Adrenal gland (tissue), 12 donors: ENCODE data around the gene B4GALNT3. TPM values are rescaled to one million over a fixed set of nuclear protein-coding genes. Genes with fewer than 3 reads are reported as not detected.

Experiments
- DNase-seq, 7 donors: peaks; one replicate each; pipeline ENCODE4 v3.0.0-alpha.2; 2019 to 2020
- H3K27ac ChIP-seq, 5 donors: fragments of 200-600 bp; sonication (generic) in 4 of 5; 1 replicate in 3 of 5; 2 replicates in 2 of 5; pipeline versions ENCODE4 v1.5.1 to v1.8.0; 2016 to 2020; ENCODE audit warnings: mild to moderate bottlenecking in 1 of 5
- H3K27me3 ChIP-seq: fragments of 200-600 bp; 2 replicates; pipeline ENCODE4 v1.8.0; 2021
- H3K36me3 ChIP-seq, 2 donors: fragments of 200-600 bp; replicated peaks in 1 of 2; 1 replicate in 1 of 2; 2 replicates in 1 of 2; pipeline versions ENCODE4 v1.5.1 to v1.8.0; 2018 to 2022
- H3K4me1 ChIP-seq, 2 donors: fragments of 200-600 bp; replicated peaks in 1 of 2; 1 replicate in 1 of 2; 2 replicates in 1 of 2; pipeline versions ENCODE4 v1.5.1 to v1.8.0; 2018 to 2021
- H3K4me3 ChIP-seq, 4 donors: fragments of 200-600 bp; sonication (generic) in 3 of 4; one replicate each; pipeline ENCODE4 v1.5.1; 2016 to 2018
- H3K9me3 ChIP-seq, 3 donors: fragments of 200-600 bp; sonication (generic) in 1 of 3; replicated peaks in 1 of 3; 1 replicate in 2 of 3; 2 replicates in 1 of 3; pipeline versions ENCODE4 v1.5.1 to v1.8.0; 2016 to 2021
- POLR2A ChIP-seq, 2 donors: fragments of 450-650 bp; IDR thresholded peaks; one replicate each; pipeline ENCODE4 v1.6.1; 2017; ENCODE audit warnings: antibody characterized with exemption in 2 of 2, mild to moderate bottlenecking in 2 of 2, moderate library complexity in 1 of 2
- WGBS, 4 donors: extraction: QIAGEN DNeasy Blood & Tissue Kit in 2 of 4; methylation state at CpG; one replicate each; pipeline versions ENCODE4 v1.1.5 to v1.1.7; 2013 to 2017; 5-methylcytosine and 5-hydroxymethylcytosine counted together
- intact Hi-C, 2 donors: fragments of 100-400 bp; cut with DNase I; formaldehyde crosslinking; loops; one replicate each; pipeline versions ENCODE4 v1.14.1 to v1.15.0; 2022 to 2023
- polyA plus RNA-seq, 3 donors: library from polyadenylated mRNA; stranded (reverse); fragments of 200-250 nt in 2 of 3; fragments of 350-450 nt in 1 of 3; fragmentation: Illumina TruSeq in 1 of 3; extraction: RNeasy Lipid Tissue Mini Kit (QIAGEN cat#74804) in 1 of 3; gene quantifications; one replicate each; pipeline ENCODE4 v1.2.3, GENCODE V29; 2013 to 2014
- total RNA-seq, 9 donors: library from RNA; depleted of rRNA in 4 of 9; stranded (reverse); fragments of >200 nt in 4 of 9; fragments of 120-200 nt in 1 of 9; fragmentation: NEBNext Ultra II Directional in 1 of 9; extraction: Animal tissue kit (Norgen Biotek cat#: 25700) in 1 of 9; gene quantifications; one replicate each; pipeline versions ENCODE4 v1.1.0 to v1.2.4, GENCODE V29; 2013 to 2023
- TF ChIP-seq, protein P1 (sequence below), 6 experiments: fragments of 450-650 bp in 4 of 6; fragments of 200-600 bp in 2 of 6; sonication (generic) in 1 of 6; IDR thresholded peaks; 1 replicate in 5 of 6; 2 replicates in 1 of 6; pipeline versions ENCODE4 v1.5.1 to v1.8.0; 2016 to 2021; ENCODE audit warnings: antibody characterized with exemption in 6 of 6, mild to moderate bottlenecking in 2 of 6, moderate library complexity in 1 of 6
- donor health status: healthy with polysubstance abuse.
- donor health status: Bipolar disorder and iron deficiency.
- donor health status: DM: yes; HTN: yes; CAD: no.
- donor health status: DM: no; HTN: no; CAD: no.
- donor health status: DM: no; HTN: no; CAD: no.
- donor health status: DM: yes; HTN: yes; CAD: no.

The B4GALNT3 gene
- total and polyA plus RNA-seq, 12 donors = 3.1 to 43.1 (median 28.5) TPM

DNA sequence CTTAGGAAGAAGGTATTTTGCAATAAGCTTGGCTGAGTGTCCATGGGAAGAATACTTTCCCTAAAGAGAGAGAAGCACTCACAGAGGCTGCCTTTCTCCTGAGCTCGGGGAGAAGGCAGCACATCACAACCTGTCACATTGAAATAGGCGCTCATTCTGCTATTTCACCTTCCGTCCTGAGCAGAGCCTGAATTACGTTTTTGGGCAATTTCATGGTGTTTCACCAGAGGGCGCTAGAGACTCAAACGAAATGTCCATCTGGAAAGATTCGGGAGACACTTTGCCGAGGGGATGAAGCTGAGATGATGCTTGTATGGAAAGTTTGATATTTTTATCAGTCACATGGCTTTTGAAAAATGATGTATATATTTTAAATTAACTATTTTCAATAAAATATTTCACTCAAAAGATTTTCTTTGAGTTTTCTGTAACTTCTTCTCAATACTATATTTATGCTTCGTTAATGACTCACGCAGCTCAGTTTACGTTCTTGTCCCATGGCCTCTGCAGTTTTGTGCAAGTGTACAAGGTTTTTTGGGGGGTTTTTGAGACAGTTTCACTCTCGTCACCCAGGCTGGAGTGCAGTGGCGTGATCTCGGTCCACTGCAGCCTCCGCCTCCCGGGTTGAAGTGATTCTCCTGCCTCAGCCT lies 17.4 kb upstream of the B4GALNT3 start:
- intact Hi-C loops = loop anchor here in 1 of 2 donors (5.0 kb wide), 1 partner anchor 105 kb away; no protein-coding TSS in a partner anchor
- Histone ChIP-seq H3K4me1 (no peaks in the 10 kb centered on the region), H3K27ac (no peak overlapping the region), H3K36me3 (no peaks in the 10 kb centered on the region), H3K9me3 (no peaks in the 10 kb centered on the region), H3K4me3 (no peak overlapping the region), H3K27me3 (no peaks in the 10 kb centered on the region)
- 51 to 55% (median 55%) methylated on average over 16 of the region's 16 CpGs for WGBS, 4 donors
- no peak for TF ChIP-seq POLR2A (IDR thresholded peaks at IDR 0.05)
- TF ChIP-seq, protein P1, sequence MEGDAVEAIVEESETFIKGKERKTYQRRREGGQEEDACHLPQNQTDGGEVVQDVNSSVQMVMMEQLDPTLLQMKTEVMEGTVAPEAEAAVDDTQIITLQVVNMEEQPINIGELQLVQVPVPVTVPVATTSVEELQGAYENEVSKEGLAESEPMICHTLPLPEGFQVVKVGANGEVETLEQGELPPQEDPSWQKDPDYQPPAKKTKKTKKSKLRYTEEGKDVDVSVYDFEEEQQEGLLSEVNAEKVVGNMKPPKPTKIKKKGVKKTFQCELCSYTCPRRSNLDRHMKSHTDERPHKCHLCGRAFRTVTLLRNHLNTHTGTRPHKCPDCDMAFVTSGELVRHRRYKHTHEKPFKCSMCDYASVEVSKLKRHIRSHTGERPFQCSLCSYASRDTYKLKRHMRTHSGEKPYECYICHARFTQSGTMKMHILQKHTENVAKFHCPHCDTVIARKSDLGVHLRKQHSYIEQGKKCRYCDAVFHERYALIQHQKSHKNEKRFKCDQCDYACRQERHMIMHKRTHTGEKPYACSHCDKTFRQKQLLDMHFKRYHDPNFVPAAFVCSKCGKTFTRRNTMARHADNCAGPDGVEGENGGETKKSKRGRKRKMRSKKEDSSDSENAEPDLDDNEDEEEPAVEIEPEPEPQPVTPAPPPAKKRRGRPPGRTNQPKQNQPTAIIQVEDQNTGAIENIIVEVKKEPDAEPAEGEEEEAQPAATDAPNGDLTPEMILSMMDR (IDR thresholded peaks at IDR 0.05) = peak; percentile 75 to 81 (median 78)
- peak; percentile 40 to 86 (median 62) for DNase-seq

DNA sequence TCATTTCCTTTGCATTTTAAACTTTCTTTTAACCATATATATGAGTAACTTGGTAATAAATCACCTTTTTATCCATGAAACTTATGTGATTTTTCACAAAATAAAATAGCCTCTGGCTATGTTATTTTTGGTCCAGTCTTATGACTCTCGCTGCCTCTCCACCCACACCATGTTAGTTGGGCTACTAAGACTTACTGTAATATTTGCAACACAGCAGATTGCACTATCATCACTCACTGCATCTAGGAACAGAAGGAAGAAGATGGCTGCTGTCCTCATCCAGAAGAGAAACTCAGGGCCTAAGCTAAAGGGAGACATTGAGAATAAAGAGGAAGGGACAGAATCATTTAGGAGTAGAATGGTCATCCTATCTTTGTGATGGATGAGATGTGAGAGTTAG lies 12.6 kb upstream of the B4GALNT3 start:
- H3K36me3 ChIP-seq = no peaks in the 10 kb centered on the region
- no peaks in the 10 kb centered on the region for H3K27me3 ChIP-seq
- intact Hi-C loops = no loop called here
- TF ChIP-seq, protein P1 (IDR thresholded peaks at IDR 0.05) = no peak
- TF ChIP-seq POLR2A (IDR thresholded peaks at IDR 0.05) = no peak
- DNase-seq = no peak
- H3K4me1 ChIP-seq = no peaks in the 10 kb centered on the region
- no peak overlapping the region for H3K27ac ChIP-seq
- no peak overlapping the region for H3K4me3 ChIP-seq
- WGBS, 4 donors = 89 to 97% (median 95%) methylated on average over 1 of the region's 1 CpG
- no peaks in the 10 kb centered on the region for H3K9me3 ChIP-seq

DNA sequence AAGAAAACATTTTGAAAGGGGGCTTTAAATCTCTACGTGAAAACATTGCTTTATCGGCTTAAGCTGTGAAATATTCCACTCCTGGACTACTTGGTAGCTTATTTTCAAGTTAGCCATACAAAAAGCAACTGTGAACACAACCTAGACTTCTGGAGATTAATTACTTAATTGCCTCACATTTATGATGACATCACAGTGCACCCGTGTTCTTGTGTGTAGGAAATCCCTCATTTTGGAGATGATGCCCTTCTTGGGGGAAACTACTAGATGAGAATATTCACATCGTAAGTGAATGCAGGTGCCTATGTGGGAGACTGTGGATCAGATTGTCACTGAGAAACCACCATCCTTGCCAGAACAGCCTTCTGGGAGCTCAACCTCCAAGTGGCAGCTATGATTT lies 10.5 kb upstream of the B4GALNT3 start:
- Histone ChIP-seq H3K27me3 (no peaks in the 10 kb centered on the region), H3K9me3 (no peaks in the 10 kb centered on the region), H3K36me3 (no peaks in the 10 kb centered on the region), H3K4me3 (no peak overlapping the region), H3K27ac (no peak overlapping the region), H3K4me1 (no peaks in the 10 kb centered on the region)
- TF ChIP-seq, protein P1 (IDR thresholded peaks at IDR 0.05) = no peak
- TF ChIP-seq POLR2A (IDR thresholded peaks at IDR 0.05) = no peak
- 58 to 79% (median 66%) methylated on average over 4 of the region's 4 CpGs for WGBS, 4 donors
- no peak for DNase-seq
- intact Hi-C loops = loop anchor here in 1 of 2 donors (2.0 kb wide), 1 partner anchor 96 kb away; no protein-coding TSS in a partner anchor

DNA sequence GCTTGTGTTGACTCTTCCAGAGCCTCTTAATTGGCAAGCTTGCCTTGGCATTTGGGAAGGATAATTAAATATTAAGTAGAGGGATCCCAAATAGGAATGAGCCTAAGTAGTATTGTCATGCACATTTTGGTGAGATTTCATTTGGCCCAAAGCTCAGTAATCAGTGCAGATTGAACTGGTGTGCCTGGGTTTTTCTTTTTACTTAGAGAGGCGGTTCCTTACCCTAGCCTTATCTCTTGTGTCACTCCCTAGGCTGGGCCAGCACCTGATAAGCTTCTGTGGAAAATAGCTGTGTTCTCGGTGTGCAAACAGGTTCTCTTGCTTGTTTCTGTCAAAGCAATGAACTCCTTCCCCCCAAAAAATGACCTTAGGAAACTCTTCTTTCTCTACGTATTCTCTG lies 9.3 kb upstream of the B4GALNT3 start:
- no peaks in the 10 kb centered on the region for H3K36me3 ChIP-seq
- H3K4me3 ChIP-seq = no peak overlapping the region
- no peaks in the 10 kb centered on the region for H3K9me3 ChIP-seq
- 72 to 79% (median 72%) methylated on average over 3 of the region's 3 CpGs for WGBS, 4 donors
- TF ChIP-seq, protein P1 (IDR thresholded peaks at IDR 0.05) = no peak
- TF ChIP-seq POLR2A (IDR thresholded peaks at IDR 0.05) = no peak
- no peak overlapping the region for H3K27ac ChIP-seq
- peak in 1 of 7 donors; percentile 24 for DNase-seq
- intact Hi-C loops = no loop called here
- H3K27me3 ChIP-seq = no peaks in the 10 kb centered on the region
- H3K4me1 ChIP-seq = no peaks in the 10 kb centered on the region
